Right renal cortex interstitium (tissue), 3 donors: ENCODE measurements around the gene SNX33. TPM values are rescaled to one million over a fixed set of nuclear protein-coding genes. Genes with fewer than 3 reads are reported as not detected.
A peak's percentile ranks its signal among the peaks of the same experiment; 100 is the strongest.
"Not testable (repeated sequence)": the region's sequence is repeated elsewhere in the genome, so short reads cannot be mapped to it uniquely, and the experiment has no call there.

ENCODE experiments used
- DNase-seq, 3 donors: peaks; one replicate each; pipeline ENCODE4 v3.0.0-alpha.2; 2013; ENCODE audit warnings: low read depth in 3 of 3, low spot score in 2 of 3
- polyA plus RNA-seq, 3 donors: library from polyadenylated mRNA; unstranded; fragments of 120-200 nt; gene quantifications; one replicate each; pipeline ENCODE4 v1.2.1, GENCODE V29; 2013; ENCODE audit not compliant: insufficient read length in 3 of 3

SNX33 gene
- polyA plus RNA-seq, 3 donors = 18.9 to 20.3 (median 19.9) TPM

DNA sequence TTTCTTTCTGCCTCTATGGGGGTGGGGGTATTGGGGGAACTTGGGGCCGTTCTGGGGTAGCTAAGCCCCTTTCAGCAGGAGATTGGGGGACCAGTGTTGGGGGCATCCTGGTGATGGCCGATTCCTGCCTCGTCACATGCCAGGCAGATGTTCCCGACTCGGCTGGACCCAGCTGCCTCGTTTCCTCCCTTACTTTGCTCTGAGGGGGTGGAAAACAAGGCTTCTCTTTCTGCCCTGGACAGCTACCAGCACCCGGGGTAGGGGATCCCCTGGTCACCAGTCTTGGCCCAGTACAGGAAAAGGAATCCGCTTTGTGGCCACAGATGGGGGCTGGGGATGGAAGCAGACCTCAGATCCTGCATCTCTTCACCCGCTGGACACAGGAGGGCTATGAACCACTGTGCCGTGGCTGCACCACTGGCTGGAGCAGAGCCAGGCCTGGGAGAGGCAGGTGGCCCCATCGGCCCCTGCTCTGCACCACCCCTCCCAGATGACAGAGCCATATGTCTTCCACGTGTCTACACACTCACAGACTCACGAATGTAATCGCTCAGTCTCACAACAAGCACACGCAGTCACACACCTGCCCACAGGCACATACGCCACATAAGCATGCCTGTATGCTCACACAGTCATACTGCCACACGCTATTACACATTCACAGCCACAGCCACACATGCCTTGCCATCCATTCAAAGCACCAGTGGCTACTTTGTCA, 12.4 kb downstream of the SNX33 start:
- DNase-seq = no peak

DNA sequence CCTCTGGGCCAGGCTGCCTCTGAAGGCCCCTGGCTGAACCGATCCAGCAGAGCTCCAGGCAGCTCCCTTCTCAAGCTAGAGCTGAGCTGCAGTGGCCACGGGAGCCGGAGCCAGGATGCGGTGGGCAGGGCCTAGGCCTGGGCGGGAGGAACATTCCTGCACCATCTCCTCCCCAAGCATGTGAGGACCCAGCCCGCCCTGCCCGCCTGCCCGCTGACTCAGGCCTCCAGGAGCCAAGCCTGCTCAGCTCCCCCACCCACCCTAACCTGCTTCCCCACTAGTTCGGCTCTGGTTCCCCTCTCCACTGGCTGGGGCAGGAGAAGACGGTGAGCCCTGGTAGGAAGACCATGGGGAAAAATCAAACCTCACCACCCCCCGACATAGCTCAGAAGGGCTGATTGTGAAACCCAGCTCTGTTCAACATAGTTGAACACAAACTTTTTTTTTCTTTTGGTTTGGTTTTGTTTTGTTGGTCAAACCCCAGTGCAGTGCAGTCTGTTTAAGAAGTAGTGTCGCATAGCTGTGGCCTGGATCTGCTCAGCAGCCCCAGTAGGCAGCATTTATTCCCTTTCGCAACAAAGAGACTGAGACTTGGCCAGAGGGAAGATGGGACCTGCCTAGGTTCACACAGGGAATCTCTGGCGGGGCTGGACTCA, 13.5 kb downstream of the SNX33 start:
- no peak for DNase-seq

DNA sequence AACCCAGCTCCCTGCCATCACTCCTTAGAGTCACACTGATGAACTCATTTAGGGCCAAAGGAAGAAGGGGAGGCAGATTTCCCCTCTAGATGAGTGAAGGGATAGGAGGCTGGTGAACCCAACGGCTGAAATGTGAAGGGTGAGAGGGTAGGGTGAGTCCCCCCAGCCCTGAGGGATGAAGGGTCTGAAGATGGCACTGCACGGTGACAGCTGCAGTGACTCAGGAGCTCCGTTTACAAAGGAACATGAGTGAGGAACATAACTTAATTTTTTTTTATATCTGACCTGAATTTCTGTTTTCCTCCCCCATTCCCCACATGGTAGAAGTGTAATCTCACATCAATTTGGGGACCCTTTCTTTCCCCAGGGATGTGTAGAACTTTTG, 14.0 kb downstream of the SNX33 start:
- DNase-seq = no peak

- no peak for DNase-seq
Observed at GRCh38 chr15:75662823-75663519, 15.3 kb downstream of the SNX33 start.

GRCh38 chr15:75663931-75664421, 16.3 kb downstream of the SNX33 start:
- no peak for DNase-seq

- DNase-seq = no peak
Observed at GRCh38 chr15:75666823-75667501, 19.2 kb downstream of the SNX33 start.

DNA sequence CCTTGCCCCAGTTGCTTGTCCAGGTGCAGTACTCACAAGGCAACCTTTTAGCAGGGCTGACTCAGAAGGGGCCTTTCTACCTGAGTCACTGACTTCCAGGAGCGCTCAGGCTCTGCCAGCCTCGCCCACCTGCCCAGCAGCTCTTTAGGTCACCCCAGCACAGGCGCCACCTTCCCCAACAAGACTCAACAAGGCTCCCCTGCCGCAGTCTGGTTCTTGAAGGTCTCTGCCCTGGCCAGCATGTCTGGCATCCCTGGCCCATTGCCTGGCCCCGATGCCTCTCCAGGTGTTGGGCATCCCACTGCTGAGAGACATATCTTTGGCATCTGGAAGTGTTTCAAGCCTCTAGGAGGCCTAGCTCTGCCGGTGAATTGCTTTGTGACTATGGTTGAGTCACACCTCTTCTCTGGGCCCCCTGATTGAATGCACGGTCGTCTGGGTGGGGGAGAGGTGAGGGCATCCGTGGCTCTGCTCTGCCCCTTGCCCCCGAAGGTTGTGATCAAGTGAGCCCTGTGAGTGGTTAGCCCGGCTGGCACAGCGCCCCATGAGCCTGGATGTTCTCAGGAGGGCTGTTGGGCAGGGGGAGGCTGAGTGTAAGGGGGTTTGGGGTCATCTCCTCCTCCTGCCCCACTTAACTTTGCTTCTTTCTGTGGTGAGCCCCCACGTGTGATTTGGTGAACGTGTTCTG, 21.6 kb downstream of the SNX33 start:
- DNase-seq = no peak

DNA sequence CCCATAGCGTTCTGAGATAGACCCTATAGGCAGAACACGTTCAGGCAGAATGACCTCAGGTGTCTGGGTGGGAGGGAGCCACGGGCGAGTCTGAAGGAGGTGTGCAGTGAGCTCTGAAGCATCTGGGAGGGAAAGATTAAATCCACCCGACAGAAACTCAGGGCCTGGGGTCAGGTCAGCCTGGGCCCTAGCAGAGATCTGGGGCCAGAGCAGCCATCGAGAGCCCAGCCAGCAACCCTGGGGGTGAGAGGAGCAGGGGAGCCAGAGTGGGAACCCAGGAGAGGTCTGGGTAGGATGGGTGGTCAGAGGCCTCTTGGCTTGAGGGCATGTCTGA, 22.1 kb downstream of the SNX33 start:
- no peak for DNase-seq

GRCh38 chr15:75671730-75672602, 24.3 kb downstream of the SNX33 start:
- no peak for DNase-seq

DNA sequence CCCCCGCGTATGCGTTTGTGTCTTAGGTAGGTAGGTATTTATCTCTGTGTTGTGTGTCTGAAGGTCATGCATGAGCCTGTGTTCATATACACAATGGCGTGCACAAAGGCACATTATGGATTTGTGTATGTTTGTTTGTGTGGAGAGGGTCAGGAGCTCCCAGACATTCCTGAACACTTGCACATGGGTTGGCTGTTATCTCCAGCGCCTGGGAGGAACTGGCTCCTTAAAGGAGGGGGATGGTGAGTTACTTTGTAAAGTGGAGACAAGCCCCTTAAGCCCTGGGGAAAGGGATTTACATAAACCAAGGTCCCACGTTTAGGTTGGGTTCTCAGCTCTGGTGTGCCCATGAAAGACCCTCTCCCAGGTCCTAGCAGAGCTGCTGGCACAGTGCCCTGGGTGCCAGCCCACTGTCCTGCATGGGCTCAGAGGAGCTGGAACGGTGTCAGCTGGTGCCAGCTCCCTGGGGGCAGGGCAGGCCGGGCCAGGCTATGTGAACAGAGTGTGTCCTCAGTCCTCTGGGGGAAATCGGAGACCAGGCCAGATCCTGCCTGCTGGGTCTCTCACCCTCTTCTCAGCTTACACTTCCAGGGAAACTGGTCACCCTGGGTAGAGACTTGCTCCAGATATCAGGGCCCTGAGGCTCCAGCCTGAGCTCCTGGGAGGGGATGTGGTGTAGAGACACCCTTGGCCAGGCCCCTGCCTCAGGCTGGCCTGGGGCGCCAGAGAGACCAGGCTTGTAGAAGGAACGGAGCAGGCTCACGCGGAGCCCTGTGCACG, 25.1 kb downstream of the SNX33 start:
- DNase-seq = no peak

DNA sequence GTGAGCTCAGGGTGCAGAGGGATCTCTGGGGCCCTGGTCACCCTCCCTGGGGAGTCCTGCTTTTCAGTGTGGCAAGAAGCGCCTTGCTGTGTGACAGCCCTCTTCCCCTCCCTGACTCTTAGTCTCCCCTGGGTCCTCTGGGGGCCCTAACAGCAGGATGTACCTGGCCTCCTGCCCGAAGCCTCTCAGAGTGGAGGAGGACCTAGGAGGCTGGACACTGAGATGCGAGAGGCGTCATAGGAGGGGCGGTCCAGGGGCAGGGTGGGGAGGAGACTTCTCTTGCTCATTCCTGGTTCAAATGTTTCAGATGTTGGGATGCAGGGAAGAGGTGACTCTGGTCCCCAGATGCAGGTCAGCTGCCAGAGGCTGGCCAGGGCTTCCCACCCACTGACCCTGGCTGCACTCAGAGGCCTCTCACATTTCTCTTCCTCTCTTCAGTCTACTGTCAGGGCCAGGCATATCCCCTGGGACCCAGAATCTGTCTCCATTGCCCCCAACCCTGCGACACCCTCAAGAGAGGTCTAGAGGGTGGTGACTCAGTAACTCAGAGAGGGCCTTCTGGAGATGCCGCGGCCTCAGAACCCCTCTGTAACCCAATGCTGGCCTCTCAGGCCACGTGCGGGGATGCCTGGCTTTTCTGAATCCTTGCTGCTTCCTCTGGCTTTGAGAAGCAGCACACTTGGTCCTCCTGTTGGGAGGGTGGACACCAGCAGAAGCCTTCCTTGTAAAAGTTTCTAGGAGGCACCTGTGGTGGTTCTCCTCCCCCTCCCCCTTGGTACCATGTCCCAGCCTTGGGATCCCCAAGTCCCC, 25.9 kb downstream of the SNX33 start:
- peak in 2 of 3 donors; percentile 14 to 36 for DNase-seq

- no peak for DNase-seq
Observed at GRCh38 chr15:75674366-75674765, 26.7 kb downstream of the SNX33 start.

GRCh38 chr15:75675579-75676404, 28.1 kb downstream of the SNX33 start:
- no peak for DNase-seq

DNA sequence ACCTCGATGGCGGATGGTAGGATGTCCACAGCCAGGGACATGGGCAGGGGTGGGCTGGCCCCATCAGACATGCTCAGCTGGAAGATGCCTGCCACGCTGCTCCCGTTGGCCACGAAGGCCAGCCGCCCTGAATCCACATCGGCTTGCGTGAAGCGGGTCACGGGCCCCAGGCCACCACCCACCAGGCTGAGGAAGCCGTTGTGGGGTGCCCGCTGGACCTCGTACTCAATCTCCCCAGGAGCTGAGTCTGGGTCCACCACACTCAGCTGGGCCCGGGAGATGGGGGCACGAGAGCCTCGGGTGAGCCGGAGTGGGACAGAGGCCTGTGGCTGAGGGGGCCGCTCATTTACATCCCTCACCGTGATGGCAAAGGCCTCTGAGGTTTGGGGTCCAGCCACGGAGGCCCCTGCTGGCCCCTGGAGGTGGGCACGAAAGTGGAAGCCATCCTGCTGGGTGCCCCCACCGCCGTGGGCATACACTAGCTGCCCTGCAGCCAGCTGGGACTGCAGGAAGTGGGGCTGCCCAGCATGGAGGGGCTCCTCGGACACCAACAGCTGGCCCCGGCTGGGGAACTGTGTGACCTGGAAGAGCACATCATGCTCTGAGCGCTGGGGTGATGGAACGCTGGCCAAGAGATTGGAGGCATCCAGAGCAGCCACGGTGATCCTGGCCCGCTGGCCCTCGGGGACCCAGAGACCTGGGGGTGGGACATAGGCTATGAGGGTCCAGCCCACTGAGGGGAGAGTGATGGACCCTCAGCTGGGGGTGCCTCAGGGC, 29.2 kb downstream of the SNX33 start:
- DNase-seq = no peak

DNA sequence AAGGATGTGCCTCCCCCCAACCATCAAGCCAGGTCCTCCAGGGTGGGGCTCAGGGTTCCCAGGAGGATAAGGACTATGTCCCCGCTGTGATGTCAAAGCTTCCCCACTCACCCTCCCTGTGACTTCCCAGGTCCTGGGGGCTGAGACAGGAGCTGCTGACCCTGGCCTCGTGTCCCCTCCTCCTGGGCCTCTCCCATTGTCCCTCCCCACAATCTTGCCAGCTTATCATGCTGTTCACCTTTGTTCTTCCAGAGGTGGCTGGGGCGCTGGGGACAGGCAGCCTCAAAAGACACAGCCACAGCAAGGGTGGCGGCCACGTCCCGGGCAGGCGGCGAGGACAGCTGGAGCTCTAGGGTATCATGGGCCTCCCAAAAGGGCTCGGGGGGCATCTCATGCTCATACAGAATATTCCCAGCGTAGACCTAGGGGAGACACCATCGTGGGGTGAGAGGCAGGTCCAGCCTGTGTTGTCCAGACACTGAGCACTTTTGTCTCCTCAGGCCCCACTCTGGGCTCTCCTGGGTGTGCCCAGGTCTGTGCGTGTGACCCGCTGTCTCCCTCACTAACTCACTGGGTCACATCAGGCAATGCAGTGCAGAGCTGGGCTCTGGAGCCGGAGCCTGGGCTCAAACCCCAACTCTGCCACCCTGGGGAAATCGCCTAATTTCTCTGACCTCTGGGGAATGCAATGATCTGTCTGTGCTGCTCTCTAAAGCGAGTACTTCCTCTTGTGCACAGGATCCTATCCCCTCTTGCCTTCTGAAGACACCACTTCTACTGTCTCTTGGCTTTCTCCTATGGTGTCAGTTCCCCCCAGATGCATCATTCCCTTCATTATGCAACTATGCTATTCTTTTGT, 30.0 kb downstream of the SNX33 start:
- no peak for DNase-seq

GRCh38 chr15:75678324-75678690, 30.6 kb downstream of the SNX33 start:
- DNase-seq = not testable (repeated sequence)
